Body of pancreas (tissue), 4 donors: Measurements from ENCODE around the gene FGF14. TPM values are rescaled to one million over a fixed set of nuclear protein-coding genes. Genes with fewer than 3 reads are reported as not detected.

Experiments used
- ATAC-seq: fragments of 150-250 bp; one replicate; pipeline ENCODE4 v1.9.1; 2016
- DNase-seq, 4 donors: peaks; one replicate each; pipeline ENCODE4 v3.0.0-alpha.2; 2019
- H3K27ac ChIP-seq, 4 donors: fragments of 200-600 bp; sonication (generic); 1 replicate in 3 of 4; 2 replicates in 1 of 4; pipeline versions ENCODE4 v1.5.1 to v1.6.1; 2016 to 2019; ENCODE audit warnings: mild to moderate bottlenecking in 1 of 4, mixed read lengths in 1 of 4, moderate library complexity in 1 of 4
- H3K27me3 ChIP-seq, 2 donors: fragments of 200-600 bp; sonication (generic); one replicate each; pipeline ENCODE4 v1.6.0; 2016; ENCODE audit warnings: mild to moderate bottlenecking in 1 of 2
- H3K36me3 ChIP-seq, 2 donors: fragments of 200-600 bp; sonication (generic); replicated peaks in 1 of 2; 2 replicates each; pipeline ENCODE4 v1.5.1; 2016; ENCODE audit warnings: low read depth in 2 of 2; ENCODE audit not compliant: insufficient read depth in 1 of 2
- H3K4me1 ChIP-seq: fragments of 200-600 bp; sonication (generic); one replicate; pipeline ENCODE4 v1.6.0; 2016
- H3K4me3 ChIP-seq, 2 donors: fragments of 200-600 bp; sonication (generic); 1 replicate in 1 of 2; 2 replicates in 1 of 2; pipeline ENCODE4 v1.5.1; 2016 to 2019
- H3K9me3 ChIP-seq, 3 donors: fragments of 200-600 bp; sonication (generic); 1 replicate in 2 of 3; 2 replicates in 1 of 3; pipeline ENCODE4 v1.5.1; 2016
- POLR2A ChIP-seq, 3 donors: fragments of 450-650 bp; IDR thresholded peaks; one replicate each; pipeline ENCODE4 v1.6.1; 2016; ENCODE audit warnings: antibody characterized with exemption in 3 of 3, mild to moderate bottlenecking in 2 of 3
- WGBS, 2 donors: methylation state at CpG; one replicate each; pipeline ENCODE4 v1.1.5; 2017; 5-methylcytosine and 5-hydroxymethylcytosine counted together
- intact Hi-C: fragments of 100-400 bp; cut with DNase I; formaldehyde crosslinking; loops from one replicate; pipeline ENCODE4 v1.15.1; 2023
- total RNA-seq, 2 donors: library from RNA; depleted of rRNA; stranded (reverse); fragments of >200 nt; gene quantifications; one replicate each; pipeline ENCODE4 v1.1.0, GENCODE V29; 2016
- TF ChIP-seq, protein P1 (sequence below), 7 experiments: fragments of 450-650 bp in 4 of 7; fragments of 200-600 bp in 3 of 7; sonication (generic) in 3 of 7; IDR thresholded peaks; one replicate each; pipeline ENCODE4 v1.5.1; 2016 to 2019; ENCODE audit warnings: antibody characterized with exemption in 7 of 7

The FGF14 gene
- total RNA-seq, 2 donors from 2014 or later, result under 0.01 to 0.52 TPM

GRCh38 chr13:101915331-101915730, 486.5 kb downstream of the FGF14 start:
- no peaks in the 10 kb centered on the region for H3K36me3 ChIP-seq
- WGBS, 2 donors, result 6 to 12% methylated on average over 7 of the region's 7 CpGs
- no peak overlapping the region for H3K27ac ChIP-seq
- peaks cover 8% of the 10 kb centered on the region for H3K4me1 ChIP-seq
- H3K9me3 ChIP-seq, result no peaks in the 10 kb centered on the region
- intact Hi-C loops, result no loop called here
- no peak for TF ChIP-seq POLR2A (IDR thresholded peaks at IDR 0.05)
- TF ChIP-seq, protein P1, sequence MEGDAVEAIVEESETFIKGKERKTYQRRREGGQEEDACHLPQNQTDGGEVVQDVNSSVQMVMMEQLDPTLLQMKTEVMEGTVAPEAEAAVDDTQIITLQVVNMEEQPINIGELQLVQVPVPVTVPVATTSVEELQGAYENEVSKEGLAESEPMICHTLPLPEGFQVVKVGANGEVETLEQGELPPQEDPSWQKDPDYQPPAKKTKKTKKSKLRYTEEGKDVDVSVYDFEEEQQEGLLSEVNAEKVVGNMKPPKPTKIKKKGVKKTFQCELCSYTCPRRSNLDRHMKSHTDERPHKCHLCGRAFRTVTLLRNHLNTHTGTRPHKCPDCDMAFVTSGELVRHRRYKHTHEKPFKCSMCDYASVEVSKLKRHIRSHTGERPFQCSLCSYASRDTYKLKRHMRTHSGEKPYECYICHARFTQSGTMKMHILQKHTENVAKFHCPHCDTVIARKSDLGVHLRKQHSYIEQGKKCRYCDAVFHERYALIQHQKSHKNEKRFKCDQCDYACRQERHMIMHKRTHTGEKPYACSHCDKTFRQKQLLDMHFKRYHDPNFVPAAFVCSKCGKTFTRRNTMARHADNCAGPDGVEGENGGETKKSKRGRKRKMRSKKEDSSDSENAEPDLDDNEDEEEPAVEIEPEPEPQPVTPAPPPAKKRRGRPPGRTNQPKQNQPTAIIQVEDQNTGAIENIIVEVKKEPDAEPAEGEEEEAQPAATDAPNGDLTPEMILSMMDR (IDR thresholded peaks at IDR 0.05), result no peak
- no peak overlapping the region for H3K4me3 ChIP-seq
- ATAC-seq (no peak), DNase-seq (no peak)
- peaks cover 0 to 5% of the 10 kb centered on the region in 2 donors for H3K27me3 ChIP-seq

GRCh38 chr13:101911752-101912151, 490.1 kb downstream of the FGF14 start:
- H3K27me3 ChIP-seq, result peaks cover 0 to 5% of the 10 kb centered on the region in 2 donors
- no peaks in the 10 kb centered on the region for H3K9me3 ChIP-seq
- peaks cover 7% of the 10 kb centered on the region for H3K4me1 ChIP-seq
- WGBS, 2 donors, result 64 to 68% methylated on average over 2 of the region's 2 CpGs
- H3K27ac ChIP-seq, result no peak overlapping the region
- ATAC-seq, result no peak
- TF ChIP-seq, protein P1 (IDR thresholded peaks at IDR 0.05), result no peak
- TF ChIP-seq POLR2A (IDR thresholded peaks at IDR 0.05), result no peak
- no peaks in the 10 kb centered on the region for H3K36me3 ChIP-seq
- no peak for DNase-seq
- H3K4me3 ChIP-seq, result no peak overlapping the region
- intact Hi-C loops, result no loop called here

DNA sequence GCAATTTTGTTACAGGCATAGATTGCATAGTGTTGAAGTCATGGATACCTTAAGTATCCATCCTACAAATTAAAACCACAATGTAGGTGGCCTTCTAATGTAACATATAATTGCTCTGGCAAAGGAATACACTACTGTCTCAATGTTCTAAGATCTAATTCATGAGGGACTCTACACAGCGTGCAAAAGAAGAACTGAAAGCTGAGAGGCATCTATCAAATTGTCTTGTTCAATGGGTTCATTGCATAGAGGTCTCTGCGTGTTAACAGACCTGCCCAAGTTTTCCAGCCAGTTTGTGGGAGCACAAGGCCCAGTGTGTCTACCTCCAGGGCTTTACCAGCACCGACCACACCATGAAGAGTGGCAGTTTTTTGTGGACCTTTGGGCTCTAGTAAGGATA, 498.0 kb downstream of the FGF14 start:
- intact Hi-C loops, result no loop called here

GRCh38 chr13:101898676-101899075, 503.2 kb downstream of the FGF14 start:
- Histone ChIP-seq H3K36me3 (no peaks in the 10 kb centered on the region), H3K27me3 (no peaks in the 10 kb centered on the region), H3K27ac (no peak overlapping the region), H3K4me1 (no peaks in the 10 kb centered on the region), H3K4me3 (no peak overlapping the region), H3K9me3 (no peaks in the 10 kb centered on the region)
- no peak for TF ChIP-seq POLR2A (IDR thresholded peaks at IDR 0.05)
- TF ChIP-seq, protein P1 (IDR thresholded peaks at IDR 0.05), result no peak
- intact Hi-C loops, result no loop called here
- no peak for ATAC-seq
- no peak for DNase-seq

More for the DNA sequence above, 498.0 kb downstream of the FGF14 start:
- Histone ChIP-seq H3K27me3 (no peaks in the 10 kb centered on the region), H3K27ac (no peak overlapping the region), H3K4me1 (no peaks in the 10 kb centered on the region), H3K36me3 (no peaks in the 10 kb centered on the region), H3K9me3 (no peaks in the 10 kb centered on the region), H3K4me3 (no peak overlapping the region)
- ATAC-seq (no peak), DNase-seq (no peak)
- 48 to 55% methylated on average over 3 of the region's 3 CpGs for WGBS, 2 donors
- TF ChIP-seq, protein P1 (IDR thresholded peaks at IDR 0.05), result no peak
- TF ChIP-seq POLR2A (IDR thresholded peaks at IDR 0.05), result no peak

GRCh38 chr13:101896541-101896940, 505.3 kb downstream of the FGF14 start:
- Histone ChIP-seq H3K4me3 (no peak overlapping the region), H3K27ac (no peak overlapping the region), H3K4me1 (no peaks in the 10 kb centered on the region), H3K27me3 (no peaks in the 10 kb centered on the region), H3K36me3 (no peaks in the 10 kb centered on the region), H3K9me3 (no peaks in the 10 kb centered on the region)
- intact Hi-C loops, result no loop called here
- 6 to 28% methylated on average over 2 of the region's 2 CpGs for WGBS, 2 donors
- TF ChIP-seq, protein P1 (IDR thresholded peaks at IDR 0.05), result no peak
- TF ChIP-seq POLR2A (IDR thresholded peaks at IDR 0.05), result no peak
- DNase-seq (no peak), ATAC-seq (no peak)
